Tibial nerve (tissue), 3 donors: ENCODE data around the gene ZNF425.

Source experiments
- CTCF ChIP-seq, 5 experiments: fragments of 200-600 bp in 3 of 5; fragments of 450-650 bp in 2 of 5; sonication (generic) in 3 of 5; IDR thresholded peaks; one replicate each; pipeline ENCODE4 v1.5.1; 2016 to 2019; ENCODE audit warnings: antibody characterized with exemption in 5 of 5, mild to moderate bottlenecking in 3 of 5, moderate library complexity in 2 of 5
- POLR2A ChIP-seq, 2 donors: fragments of 450-650 bp; IDR thresholded peaks; one replicate each; pipeline ENCODE4 v1.6.1; 2017; ENCODE audit warnings: antibody characterized with exemption in 2 of 2, mild to moderate bottlenecking in 2 of 2, moderate library complexity in 2 of 2

GRCh38 chr7:149063476-149063875 is 62.6 kb downstream of the ZNF425 start:
- no peak for TF ChIP-seq POLR2A (IDR thresholded peaks at IDR 0.05)
- no peak for TF ChIP-seq CTCF (IDR thresholded peaks at IDR 0.05)
